Immature natural killer cell (primary cell): ENCODE results near the gene WBP2. TPM values are rescaled to one million over a fixed set of nuclear protein-coding genes. Genes with fewer than 3 reads are reported as not detected.

Experiments
- DNase-seq, 3 donors: peaks; one replicate each; pipeline ENCODE4 v3.0.0; 2022; ENCODE audit warnings: mixed read lengths in 1 of 3
- H3K27ac Mint-ChIP-seq, 6 donors: one replicate each; pipeline ENCODE4 v1.8.0; 2020; ENCODE audit warnings: mixed read lengths in 6 of 6, mild to moderate bottlenecking in 5 of 6, inconsistent platforms in 4 of 6, moderate library complexity in 3 of 6
- H3K27me3 Mint-ChIP-seq, 3 donors: one replicate each; pipeline ENCODE4 v1.8.0; 2020 to 2021; ENCODE audit warnings: low read depth in 3 of 3, mild to moderate bottlenecking in 3 of 3, mixed read lengths in 3 of 3, moderate library complexity in 3 of 3, inconsistent platforms in 1 of 3
- H3K36me3 Mint-ChIP-seq, 3 donors: one replicate each; pipeline ENCODE4 v1.8.0; 2020; ENCODE audit warnings: mixed read lengths in 3 of 3, inconsistent platforms in 2 of 3, mild to moderate bottlenecking in 2 of 3
- H3K4me1 Mint-ChIP-seq, 2 donors: one replicate each; pipeline ENCODE4 v1.8.0; 2020; ENCODE audit warnings: inconsistent platforms in 2 of 2, mild to moderate bottlenecking in 2 of 2, mixed read lengths in 2 of 2, moderate library complexity in 1 of 2
- H3K4me3 Mint-ChIP-seq, 5 donors: one replicate each; pipeline ENCODE4 v1.8.0; 2020; ENCODE audit warnings: mild to moderate bottlenecking in 5 of 5, mixed read lengths in 5 of 5, inconsistent platforms in 3 of 5, moderate library complexity in 3 of 5
- H3K9me3 Mint-ChIP-seq, 6 donors: one replicate each; pipeline ENCODE4 v1.8.0; 2020; ENCODE audit warnings: mild to moderate bottlenecking in 6 of 6, mixed read lengths in 6 of 6, inconsistent platforms in 4 of 6, moderate library complexity in 3 of 6
- polyA plus RNA-seq, 3 donors: library from polyadenylated mRNA; unstranded; fragments of 300-500 nt; fragmentation: Illumina TruSeq; gene quantifications; one replicate each; pipeline ENCODE4 v1.2.3, GENCODE V29; 2021

WBP2 gene
- polyA plus RNA-seq, 3 donors from 2014 or later = 51.2 to 85.8 (median 69.1) TPM

DNA sequence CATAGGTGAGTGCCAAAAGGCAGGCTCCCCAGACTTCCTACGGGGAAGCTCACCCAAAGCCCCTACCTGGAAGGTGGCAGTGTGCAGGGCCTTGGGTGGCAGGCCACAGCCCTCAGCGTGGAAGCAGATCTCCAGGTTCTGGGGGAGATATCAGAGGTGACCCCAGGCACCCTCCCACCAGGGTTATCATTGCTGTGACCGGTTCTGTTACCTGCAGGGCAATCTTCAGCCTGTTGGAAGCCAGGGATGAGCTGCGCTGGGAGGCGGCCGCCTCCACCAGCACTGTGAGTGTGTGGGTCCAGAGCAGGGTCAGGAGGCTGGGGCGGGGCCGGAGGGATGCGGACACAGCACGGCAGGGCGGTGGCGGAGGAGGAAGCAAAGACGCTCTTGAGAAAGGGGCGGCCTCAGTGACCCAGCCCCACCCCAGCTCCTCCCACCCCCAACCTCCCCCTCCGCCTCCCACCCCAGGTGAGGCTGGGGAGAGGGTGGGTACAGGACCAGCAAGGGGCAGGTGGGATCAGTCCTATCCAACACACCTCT is 24.0 kb downstream of the WBP2 start:
- Mint-ChIP-seq H3K4me3 (no peak overlapping the region), H3K4me1 (peaks cover 46 to 49% of the 10 kb centered on the region in 2 donors)
- DNase-seq = no peak

DNA sequence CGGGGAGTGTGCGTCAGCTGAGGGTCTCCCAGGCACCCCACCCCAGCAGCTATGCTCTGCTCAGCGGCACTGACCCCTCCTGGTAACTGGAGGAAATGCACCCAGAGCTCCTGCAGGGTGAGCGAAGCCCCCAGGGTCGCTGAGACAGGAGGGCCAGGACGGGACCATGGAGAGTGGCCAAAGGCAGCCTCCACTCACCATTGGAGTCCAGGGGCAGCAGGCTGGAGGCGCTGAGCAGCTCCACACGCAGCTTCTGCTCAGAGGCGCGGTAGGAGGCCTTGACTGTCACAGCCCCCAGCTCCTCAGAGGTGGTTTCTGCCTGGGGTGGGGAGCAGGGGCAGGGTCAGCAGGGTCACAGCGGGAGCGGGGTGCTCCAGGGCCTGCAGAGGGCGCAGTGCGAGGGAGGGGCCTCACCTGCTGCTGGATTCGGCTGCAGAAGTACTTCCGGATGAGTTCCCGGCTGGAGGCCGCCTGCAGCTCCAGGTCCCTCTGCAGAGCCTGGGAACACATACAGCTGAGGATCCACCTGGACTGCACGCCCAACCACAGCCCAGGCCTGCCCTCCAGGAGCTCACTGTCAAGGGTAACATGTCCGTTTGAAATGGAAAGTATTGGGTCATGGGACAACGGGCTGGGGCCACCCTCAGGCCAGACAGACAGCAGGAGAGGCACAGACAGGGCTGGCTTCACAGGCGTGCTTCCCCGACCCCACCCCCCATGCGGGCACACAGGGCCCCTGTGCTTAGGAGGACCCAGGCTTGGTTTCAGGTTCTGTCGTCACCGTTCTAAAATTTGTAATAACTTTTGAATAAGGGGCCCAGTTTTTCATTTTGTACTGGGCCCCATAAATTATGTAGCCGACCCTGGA is 24.7 kb downstream of the WBP2 start:
- Mint-ChIP-seq H3K36me3 (peaks cover 0 to 12% (median 9%) of the 10 kb centered on the region in 3 donors), H3K4me3 (no peak overlapping the region), H3K9me3 (no peaks in the 10 kb centered on the region), H3K4me1 (peaks cover 46 to 52% of the 10 kb centered on the region in 2 donors), H3K27me3 (peaks cover 2 to 25% (median 7%) of the 10 kb centered on the region in 3 donors), H3K27ac (peak overlapping the region; percentile 73 to 99 (median 80))
- peak in 2 of 3 donors; percentile 26 to 28 for DNase-seq

More for the DNA sequence above, 24.0 kb downstream of the WBP2 start:
- H3K27ac Mint-ChIP-seq = peak overlapping the region; percentile 73 to 99 (median 96)
- H3K27me3 Mint-ChIP-seq = peaks cover 2 to 24% (median 7%) of the 10 kb centered on the region in 3 donors
- H3K36me3 Mint-ChIP-seq = peaks cover 0 to 12% (median 9%) of the 10 kb centered on the region in 3 donors
- H3K9me3 Mint-ChIP-seq = no peaks in the 10 kb centered on the region

DNA sequence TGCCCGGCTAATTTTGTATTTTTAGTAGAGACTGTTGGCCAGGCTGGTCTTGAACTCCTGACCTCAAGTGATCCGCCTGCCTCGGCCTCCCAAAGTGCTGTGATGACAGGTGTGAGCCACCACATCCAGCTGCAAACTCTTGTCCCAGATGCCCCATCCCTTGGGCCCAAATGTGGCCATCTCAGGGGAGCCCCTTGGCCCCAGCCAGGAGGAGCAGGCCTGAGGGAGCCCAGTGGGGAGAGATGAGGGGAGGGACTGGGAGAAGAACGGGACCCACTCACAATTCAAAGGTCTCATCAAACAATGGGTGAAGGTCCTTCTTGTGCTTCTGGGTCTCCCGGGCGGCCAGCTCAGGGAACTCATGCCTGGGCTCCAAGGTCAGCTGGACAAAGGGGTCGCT is 25.4 kb downstream of the WBP2 start:
- Mint-ChIP-seq H3K9me3 (no peaks in the 10 kb centered on the region), H3K36me3 (peaks cover 0 to 11% (median 7%) of the 10 kb centered on the region in 3 donors), H3K4me1 (peaks cover 44 to 49% of the 10 kb centered on the region in 2 donors), H3K4me3 (no peak overlapping the region), H3K27ac (peak overlapping the region; percentile 39 to 99 (median 76)), H3K27me3 (peaks cover 2 to 27% (median 7%) of the 10 kb centered on the region in 3 donors)
- DNase-seq = no peak

DNA sequence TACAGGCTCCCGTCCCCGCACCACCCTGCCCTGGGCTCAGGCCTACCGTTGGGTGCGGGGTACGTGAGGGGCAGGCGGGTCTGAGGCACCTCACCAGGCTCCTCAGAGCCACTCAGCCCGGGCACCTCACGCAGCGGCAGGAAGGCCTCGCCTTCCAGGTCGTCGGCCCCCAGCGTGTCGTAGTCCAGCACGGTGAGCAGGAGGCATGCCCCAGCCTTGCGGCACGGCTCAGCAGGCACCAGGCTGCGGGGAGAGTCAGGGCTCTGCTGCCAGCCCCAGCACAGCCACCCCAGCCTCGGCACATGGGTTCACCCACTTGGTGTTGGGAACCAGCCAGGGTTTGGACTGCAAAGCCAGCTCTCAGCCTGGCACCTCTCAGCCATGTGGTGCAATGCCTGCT is 26.4 kb downstream of the WBP2 start:
- DNase-seq = no peak
- peak overlapping the region in 3 of 6 donors; percentile 64 to 99 (median 74) for H3K27ac Mint-ChIP-seq
- H3K4me1 Mint-ChIP-seq = peaks cover 35 to 43% of the 10 kb centered on the region in 2 donors

DNA sequence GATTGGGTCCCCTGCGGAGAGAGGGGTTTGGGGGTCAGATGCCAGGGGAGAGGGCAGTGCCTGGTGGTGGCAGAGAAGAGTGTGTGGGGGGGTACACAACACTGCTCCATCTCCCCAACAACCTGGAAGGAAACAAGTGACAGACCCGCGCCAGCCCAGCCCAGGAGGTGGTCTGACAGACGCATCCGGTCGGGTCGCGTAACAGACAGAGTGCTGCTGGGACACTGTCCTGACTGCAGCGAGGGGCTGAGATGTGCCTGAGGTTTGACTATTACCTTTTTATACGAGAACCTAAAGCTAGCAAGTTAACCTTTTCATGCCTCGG is 27.1 kb downstream of the WBP2 start:
- Mint-ChIP-seq H3K36me3 (peaks cover 0 to 8% (median 4%) of the 10 kb centered on the region in 3 donors), H3K4me1 (peaks cover 28 to 36% of the 10 kb centered on the region in 2 donors), H3K9me3 (no peaks in the 10 kb centered on the region), H3K27ac (peak overlapping the region; percentile 88 to 97 (median 94)), H3K4me3 (peak overlapping the region; percentile 27 to 77 (median 64)), H3K27me3 (peaks cover 0 to 26% (median 4%) of the 10 kb centered on the region in 3 donors)
- no peak for DNase-seq

More for the DNA sequence above, 26.4 kb downstream of the WBP2 start:
- no peaks in the 10 kb centered on the region for H3K9me3 Mint-ChIP-seq
- H3K4me3 Mint-ChIP-seq = no peak overlapping the region
- H3K27me3 Mint-ChIP-seq = peaks cover 2 to 27% (median 7%) of the 10 kb centered on the region in 3 donors
- H3K36me3 Mint-ChIP-seq = peaks cover 0 to 8% (median 4%) of the 10 kb centered on the region in 3 donors

DNA sequence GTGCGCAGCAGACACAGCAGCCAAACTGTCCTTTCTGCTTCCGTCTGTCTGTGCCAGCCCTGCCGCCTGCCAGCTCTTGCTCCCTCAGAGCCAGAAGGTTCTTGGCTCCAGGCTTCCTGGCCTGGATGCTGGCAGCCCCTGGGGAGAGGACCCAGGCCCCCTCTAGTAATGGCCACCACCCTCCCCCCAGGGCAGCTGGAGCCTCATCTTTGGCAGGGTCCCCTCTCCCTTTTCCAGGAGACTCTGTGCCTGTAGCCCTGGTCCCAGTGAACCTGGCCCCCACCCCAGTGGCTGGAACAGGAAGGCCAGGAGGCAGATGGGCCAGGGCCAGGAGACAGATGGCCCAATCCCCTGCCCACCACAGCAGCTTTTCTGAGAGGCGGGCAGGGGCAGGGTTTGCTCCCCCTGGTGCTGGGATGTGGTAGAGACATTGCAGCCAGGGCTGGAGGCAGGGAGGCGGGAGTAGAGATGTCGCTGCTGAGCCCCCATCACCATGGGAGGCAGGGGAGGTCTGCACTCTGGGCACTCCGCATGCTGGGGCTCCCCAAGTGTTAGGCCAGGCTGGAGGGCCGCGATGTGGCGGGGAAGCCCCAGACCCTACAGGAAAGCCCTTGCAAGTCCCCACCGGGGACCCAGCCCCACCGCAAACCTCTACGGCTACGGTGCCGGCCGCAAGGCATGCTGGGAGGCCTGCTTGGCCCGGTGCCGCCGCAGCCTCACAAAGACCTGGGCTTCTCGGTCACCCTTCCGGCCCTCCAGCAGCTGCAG is 27.6 kb downstream of the WBP2 start:
- Mint-ChIP-seq H3K36me3 (peaks cover 0 to 8% (median 4%) of the 10 kb centered on the region in 3 donors), H3K4me1 (peaks cover 22 to 32% of the 10 kb centered on the region in 2 donors), H3K9me3 (no peaks in the 10 kb centered on the region), H3K27ac (peak overlapping the region; percentile 88 to 97 (median 94)), H3K4me3 (peak overlapping the region; percentile 45 to 77 (median 64)), H3K27me3 (peaks cover 0 to 26% (median 4%) of the 10 kb centered on the region in 3 donors)
- peak; percentile 81 to 84 (median 83) for DNase-seq

DNA sequence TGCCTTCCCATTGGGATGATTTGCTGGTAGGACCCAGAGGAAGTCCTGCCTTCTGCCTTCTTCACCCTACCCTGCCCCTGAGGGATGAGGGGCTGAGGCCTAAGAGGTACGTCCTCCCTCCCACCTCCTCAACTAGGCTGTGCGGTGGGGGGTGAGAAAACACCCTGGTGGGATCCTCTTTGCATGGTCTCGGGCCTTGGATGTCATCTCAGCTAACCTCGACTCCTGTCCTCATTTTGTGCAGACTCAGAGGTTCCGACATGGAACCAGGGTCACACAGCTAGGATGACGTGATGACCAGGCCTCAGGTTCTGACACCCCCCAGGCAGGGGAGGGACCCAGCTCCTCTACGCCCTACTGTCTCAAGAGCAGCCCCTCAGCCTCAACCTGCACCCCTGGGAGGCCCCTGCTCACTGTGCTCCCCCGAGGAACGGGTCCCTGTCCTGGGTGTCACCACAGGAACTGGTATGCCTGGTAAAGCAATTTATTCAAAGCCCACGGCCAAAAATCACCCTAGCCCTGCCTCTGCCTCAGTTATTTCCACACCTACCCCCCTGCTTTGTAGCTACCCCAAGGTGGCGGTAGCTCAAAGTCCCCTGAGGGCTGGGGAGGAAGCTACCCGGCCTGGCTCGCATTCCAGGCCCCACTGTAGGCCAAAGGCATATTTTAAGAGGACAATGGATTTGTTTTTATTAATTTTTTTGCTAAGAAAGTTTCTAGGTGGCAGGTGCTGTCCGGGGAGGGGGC is 28.4 kb downstream of the WBP2 start:
- no peaks in the 10 kb centered on the region for H3K9me3 Mint-ChIP-seq
- H3K4me3 Mint-ChIP-seq = peak overlapping the region in 3 of 5 donors; percentile 12 to 49 (median 33)
- H3K4me1 Mint-ChIP-seq = peaks cover 15 to 24% of the 10 kb centered on the region in 2 donors
- peak in 1 of 3 donors; percentile 26 for DNase-seq
- peaks cover 0 to 19% (median 0%) of the 10 kb centered on the region in 3 donors for H3K27me3 Mint-ChIP-seq
- H3K36me3 Mint-ChIP-seq = peaks cover 0 to 3% (median 0%) of the 10 kb centered on the region in 3 donors
- H3K27ac Mint-ChIP-seq = peak overlapping the region; percentile 62 to 95 (median 92)

DNA sequence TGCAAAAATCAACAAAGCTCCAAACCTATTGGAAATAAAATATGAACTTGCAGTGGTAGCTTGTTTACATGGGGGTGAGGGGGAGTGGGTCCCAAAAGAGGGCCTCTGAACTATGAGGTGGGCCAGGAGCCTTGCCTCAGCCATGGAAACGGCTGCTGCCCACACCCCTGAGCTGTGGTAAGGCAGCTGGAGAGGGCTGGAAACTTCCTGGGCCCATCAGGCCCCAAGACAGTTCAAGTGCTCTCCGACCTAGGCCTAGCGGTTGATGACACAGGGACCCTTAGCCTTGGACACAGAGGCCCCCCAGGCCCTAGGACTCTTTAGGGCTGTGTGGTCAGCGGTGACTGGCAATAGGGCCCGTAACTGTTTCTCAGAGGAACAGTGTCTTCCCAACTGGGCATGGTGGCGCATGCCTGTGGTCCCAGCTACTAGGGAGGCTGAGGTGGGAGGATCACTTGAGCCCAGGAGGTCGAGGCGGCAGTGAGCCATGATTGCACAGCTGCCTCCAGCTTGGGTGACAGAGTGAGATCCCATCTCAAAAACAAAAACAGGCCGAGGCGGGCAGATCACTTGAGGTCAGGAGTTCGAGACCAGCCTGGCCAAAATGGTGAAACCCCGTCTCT is 29.3 kb downstream of the WBP2 start:
- H3K4me1 Mint-ChIP-seq = peaks cover 20 to 23% of the 10 kb centered on the region in 2 donors

DNA sequence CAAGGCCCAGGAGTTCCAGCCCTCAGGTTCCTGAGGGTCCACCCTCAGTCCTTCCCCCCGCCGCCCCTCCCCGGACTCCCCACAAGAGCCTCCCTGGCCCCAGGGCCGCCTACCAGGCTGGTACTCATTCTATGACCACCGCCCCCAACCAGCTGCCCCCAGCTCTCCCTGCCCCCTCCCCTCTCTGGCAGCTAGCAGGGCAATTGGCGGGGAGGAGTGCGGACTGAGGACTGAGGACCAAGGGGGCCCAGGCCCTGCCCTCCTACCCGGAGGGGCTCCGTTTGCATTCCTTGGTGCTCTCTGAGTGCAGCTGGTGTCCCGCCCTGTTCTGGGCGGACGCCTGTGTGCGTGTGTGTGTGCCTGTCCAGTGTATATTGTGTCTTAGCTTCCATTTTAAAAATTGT is 30.0 kb downstream of the WBP2 start:
- Mint-ChIP-seq H3K27me3 (peaks cover 3 to 19% (median 4%) of the 10 kb centered on the region in 3 donors), H3K9me3 (no peaks in the 10 kb centered on the region), H3K27ac (peak overlapping the region in 5 of 6 donors; percentile 39 to 92 (median 59)), H3K4me3 (no peak overlapping the region), H3K36me3 (peaks cover 0 to 4% (median 0%) of the 10 kb centered on the region in 3 donors), H3K4me1 (peaks cover 20 to 21% of the 10 kb centered on the region in 2 donors)
- no peak for DNase-seq

More for the DNA sequence above, 29.3 kb downstream of the WBP2 start:
- H3K36me3 Mint-ChIP-seq = peaks cover 0 to 5% (median 0%) of the 10 kb centered on the region in 3 donors
- H3K4me3 Mint-ChIP-seq = no peak overlapping the region
- H3K9me3 Mint-ChIP-seq = no peaks in the 10 kb centered on the region
- no peak for DNase-seq
- peak overlapping the region; percentile 39 to 92 (median 60) for H3K27ac Mint-ChIP-seq
- peaks cover 2 to 19% (median 3%) of the 10 kb centered on the region in 3 donors for H3K27me3 Mint-ChIP-seq

DNA sequence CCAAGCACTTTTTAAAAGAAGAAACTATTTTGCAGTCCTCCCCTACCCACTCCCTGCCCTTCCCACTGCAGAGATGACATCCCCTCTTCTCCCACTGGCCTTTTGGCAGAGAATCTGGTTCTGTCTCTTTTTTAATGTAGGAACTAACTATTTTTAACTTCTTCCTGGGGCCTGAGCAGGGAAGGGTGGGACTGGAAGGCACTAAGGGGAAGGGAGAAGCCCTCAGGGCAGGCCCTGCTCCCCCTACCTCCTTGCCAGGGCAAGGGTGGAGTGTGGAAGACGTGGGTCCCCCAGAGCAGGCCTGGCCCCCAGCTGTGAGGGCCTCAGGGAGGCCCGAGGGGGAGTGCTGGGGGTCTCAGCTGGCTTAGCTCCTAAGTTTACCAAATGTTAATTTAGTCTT is 30.5 kb downstream of the WBP2 start:
- Mint-ChIP-seq H3K27ac (peak overlapping the region in 5 of 6 donors; percentile 14 to 42 (median 36)), H3K27me3 (peaks cover 3 to 17% (median 4%) of the 10 kb centered on the region in 3 donors), H3K4me3 (no peak overlapping the region), H3K9me3 (no peaks in the 10 kb centered on the region), H3K4me1 (peaks cover 18 to 20% of the 10 kb centered on the region in 2 donors), H3K36me3 (peaks cover 0 to 4% (median 0%) of the 10 kb centered on the region in 3 donors)
- DNase-seq = no peak

DNA sequence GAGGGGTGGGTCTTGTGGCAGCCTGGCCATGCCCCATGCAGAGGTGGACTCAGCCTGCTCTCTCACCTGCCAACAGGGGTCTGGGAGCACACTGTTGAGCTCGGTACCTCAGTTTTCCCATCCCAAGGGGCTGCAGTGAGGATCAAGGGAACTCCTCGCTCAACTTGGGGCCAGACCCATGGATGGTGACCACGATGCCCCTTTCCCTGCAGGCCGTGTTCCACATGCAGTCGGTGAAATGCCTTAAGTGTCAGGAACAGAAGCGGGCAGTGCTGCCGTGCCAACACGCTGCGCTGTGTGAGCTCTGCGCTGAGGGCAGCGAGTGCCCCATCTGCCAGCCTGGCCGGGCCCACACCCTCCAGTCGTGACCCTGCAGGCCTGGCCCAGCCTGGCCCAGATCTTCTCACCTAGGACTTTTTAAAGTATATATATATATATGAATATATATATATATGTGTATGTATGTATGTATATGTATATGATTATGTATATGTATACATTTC is 31.0 kb downstream of the WBP2 start:
- no peak for DNase-seq
- Mint-ChIP-seq H3K36me3 (peaks cover 4 to 8% (median 4%) of the 10 kb centered on the region in 3 donors), H3K4me1 (peaks cover 17 to 20% of the 10 kb centered on the region in 2 donors), H3K4me3 (no peak overlapping the region), H3K27me3 (peaks cover 3 to 17% (median 4%) of the 10 kb centered on the region in 3 donors), H3K27ac (peak overlapping the region in 2 of 6 donors; percentile 34 to 42), H3K9me3 (no peaks in the 10 kb centered on the region)
